Caco-2 (cell line): Measurements from ENCODE around the gene CACNG4. TPM values are rescaled to one million over a fixed set of nuclear protein-coding genes. Genes with fewer than 3 reads are reported as not detected.

ENCODE experiments used
- BruUV-seq: library from RNA; stranded (reverse); fragments of 400-500 nt; replicated peaks from 2 replicates; lab custom pipeline; 2021; lab: Mats Ljungman, UMichigan
- CTCF ChIA-PET: fragments of 300-600 bp; sonication (Branson Sonifier 250); formaldehyde crosslinking; loops from one replicate; lab custom pipeline; 2022; ENCODE audit warnings: antibody characterized with exemption; lab: Charles Lee
- POLR2A ChIA-PET: fragments of 300-600 bp; sonication (Branson Sonifier 250); formaldehyde crosslinking; loops from one replicate; lab custom pipeline; 2022; ENCODE audit warnings: antibody characterized with exemption; lab: Charles Lee
- DNase-seq, 2 experiments: peaks; one replicate each; pipeline versions ENCODE4 v3.0.0 to v3.0.0-alpha.2; 2020 to 2022
- H3K27me3 ChIP-seq: replicated peaks from 2 replicates; pipeline ENCODE4 v1.6.0; 2011; ENCODE audit warnings: low read length; ENCODE audit not compliant: control insufficient read depth, insufficient read depth
- H3K36me3 ChIP-seq: 2 replicates; pipeline ENCODE4 v1.5.1; 2011; ENCODE audit warnings: low read length; ENCODE audit not compliant: control insufficient read depth, insufficient read depth
- H3K4me1 ChIP-seq: fragments of 250-450 bp; sonication (Bioruptor Pico); 2 replicates; pipeline ENCODE4 v1.5.1; 2020; ENCODE audit warnings: mild to moderate bottlenecking
- H3K4me3 ChIP-seq: 2 replicates; pipeline ENCODE4 v1.5.1; 2011; ENCODE audit warnings: low read depth, mild to moderate bottlenecking, control low read depth, low read length
- H3K9me3 ChIP-seq: fragments of 250-450 bp; sonication (Bioruptor Pico); 2 replicates; pipeline ENCODE4 v1.5.1; 2020; ENCODE audit warnings: mild to moderate bottlenecking, moderate library complexity
- H3K27ac Mint-ChIP-seq: one replicate; pipeline ENCODE4 v1.8.0; 2022; ENCODE audit warnings: mixed read lengths; ENCODE audit not compliant: unreplicated experiment
- H3K27me3 Mint-ChIP-seq: one replicate; pipeline ENCODE4 v1.8.0; 2022; ENCODE audit warnings: mixed read lengths; ENCODE audit not compliant: insufficient read depth, unreplicated experiment
- H3K36me3 Mint-ChIP-seq: one replicate; pipeline ENCODE4 v1.8.0; 2022; ENCODE audit warnings: mild to moderate bottlenecking, mixed read lengths; ENCODE audit not compliant: insufficient read depth, unreplicated experiment
- H3K4me1 Mint-ChIP-seq: one replicate; pipeline ENCODE4 v1.8.0; 2022; ENCODE audit warnings: low read depth, mixed read lengths; ENCODE audit not compliant: unreplicated experiment
- H3K4me3 Mint-ChIP-seq: one replicate; pipeline ENCODE4 v1.8.0; 2022; ENCODE audit warnings: mild to moderate bottlenecking, moderate library complexity, mixed read lengths; ENCODE audit not compliant: unreplicated experiment
- H3K9me3 Mint-ChIP-seq: one replicate; pipeline ENCODE4 v1.8.0; 2022; ENCODE audit warnings: mixed read lengths; ENCODE audit not compliant: unreplicated experiment
- intact Hi-C: fragments of 100-400 bp; cut with micrococcal nuclease; formaldehyde crosslinking; loops from one replicate; pipeline ENCODE4 v1.10.0; 2022; ENCODE audit not compliant: unreplicated experiment
- total RNA-seq: library from RNA; stranded (reverse); gene quantifications from 2 replicates; pipeline ENCODE4 v1.2.3, GENCODE V29; 2022
- TF ChIP-seq, protein P1 (sequence below), 2 experiments: fragments of 200-600 bp in 1 of 2; IDR thresholded peaks; 1 replicate in 1 of 2; 2 replicates in 1 of 2; pipeline versions ENCODE4 v1.5.1 to v1.8.0; 2011 to 2022; ENCODE audit warnings: antibody characterized with exemption in 1 of 2, control low read depth in 1 of 2, inconsistent platforms in 1 of 2, low read depth in 1 of 2, low read length in 1 of 2, mild to moderate bottlenecking in 1 of 2, moderate library complexity in 1 of 2; ENCODE audit not compliant: insufficient read depth in 1 of 2, severe bottlenecking in 1 of 2, unreplicated experiment in 1 of 2

Gene CACNG4
- total RNA-seq, 1 experiment from 2014 or later, result 12.8 TPM

DNA sequence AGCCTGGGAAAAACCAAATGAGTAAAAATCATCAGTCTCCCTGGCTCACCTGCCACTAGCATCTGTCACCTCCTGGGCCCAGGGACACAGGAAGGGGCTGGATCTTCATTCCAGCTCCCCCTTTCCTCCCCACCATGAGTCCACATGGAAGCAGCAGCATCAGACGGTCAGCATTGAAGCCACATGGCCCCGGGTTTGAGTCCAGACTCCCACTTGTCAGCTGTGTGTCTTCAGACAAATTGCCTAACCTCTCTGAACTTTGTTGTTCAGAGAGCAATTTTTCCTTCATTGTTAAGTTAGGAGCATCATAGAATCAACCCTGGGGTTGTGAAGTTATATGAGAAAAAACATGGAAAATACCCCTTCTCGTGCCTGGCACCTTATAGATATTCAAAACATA lies 10.7 kb downstream of the CACNG4 start:
- no peak overlapping the region for H3K4me3 ChIP-seq
- Mint-ChIP-seq H3K4me1 (peaks cover 19% of the 10 kb centered on the region), H3K27me3 (no peaks in the 10 kb centered on the region), H3K36me3 (peaks cover 15% of the 10 kb centered on the region), H3K27ac (no peak overlapping the region), H3K9me3 (no peaks in the 10 kb centered on the region), H3K4me3 (no peak overlapping the region)
- CTCF ChIA-PET, result interaction anchor here (0.6 to 1.5 kb wide), 15 partner anchors 9 to 247 kb away, joined by 3 to 15 read pairs (median 4); no protein-coding TSS in a partner anchor
- H3K36me3 ChIP-seq, result no peaks in the 10 kb centered on the region
- DNase-seq, result no peak
- H3K9me3 ChIP-seq, result no peaks in the 10 kb centered on the region
- H3K4me1 ChIP-seq, result peaks cover 26% of the 10 kb centered on the region
- TF ChIP-seq, protein P1, sequence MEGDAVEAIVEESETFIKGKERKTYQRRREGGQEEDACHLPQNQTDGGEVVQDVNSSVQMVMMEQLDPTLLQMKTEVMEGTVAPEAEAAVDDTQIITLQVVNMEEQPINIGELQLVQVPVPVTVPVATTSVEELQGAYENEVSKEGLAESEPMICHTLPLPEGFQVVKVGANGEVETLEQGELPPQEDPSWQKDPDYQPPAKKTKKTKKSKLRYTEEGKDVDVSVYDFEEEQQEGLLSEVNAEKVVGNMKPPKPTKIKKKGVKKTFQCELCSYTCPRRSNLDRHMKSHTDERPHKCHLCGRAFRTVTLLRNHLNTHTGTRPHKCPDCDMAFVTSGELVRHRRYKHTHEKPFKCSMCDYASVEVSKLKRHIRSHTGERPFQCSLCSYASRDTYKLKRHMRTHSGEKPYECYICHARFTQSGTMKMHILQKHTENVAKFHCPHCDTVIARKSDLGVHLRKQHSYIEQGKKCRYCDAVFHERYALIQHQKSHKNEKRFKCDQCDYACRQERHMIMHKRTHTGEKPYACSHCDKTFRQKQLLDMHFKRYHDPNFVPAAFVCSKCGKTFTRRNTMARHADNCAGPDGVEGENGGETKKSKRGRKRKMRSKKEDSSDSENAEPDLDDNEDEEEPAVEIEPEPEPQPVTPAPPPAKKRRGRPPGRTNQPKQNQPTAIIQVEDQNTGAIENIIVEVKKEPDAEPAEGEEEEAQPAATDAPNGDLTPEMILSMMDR (IDR thresholded peaks at IDR 0.05; ENCODE audit: insufficient read depth in 1 of 2, low read depth in 1 of 2, low read length in 1 of 2, severe bottlenecking in 1 of 2, unreplicated experiment in 1 of 2), result no peak
- BruUV-seq, result no TSS peak
- H3K27me3 ChIP-seq, result no peaks in the 10 kb centered on the region
- intact Hi-C loops, result loop anchor here (1.0 kb wide), 3 partner anchors 60 to 260 kb away; no protein-coding TSS in a partner anchor
- POLR2A ChIA-PET, result no interaction called here

GRCh38 chr17:66975614-66976378 lies 11.3 kb downstream of the CACNG4 start:
- intact Hi-C loops, result loop anchor here (1.0 kb wide), 3 partner anchors 60 to 260 kb away; no protein-coding TSS in a partner anchor
- ChIA-PET POLR2A (no interaction called here), CTCF (interaction anchor here (0.6 to 1.5 kb wide), 16 partner anchors 9 to 248 kb away, joined by 3 to 15 read pairs (median 4); no protein-coding TSS in a partner anchor)
- Mint-ChIP-seq H3K27ac (no peak overlapping the region), H3K4me1 (peaks cover 13% of the 10 kb centered on the region), H3K4me3 (no peak overlapping the region), H3K9me3 (no peaks in the 10 kb centered on the region), H3K36me3 (peaks cover 15% of the 10 kb centered on the region), H3K27me3 (no peaks in the 10 kb centered on the region)
- no peaks in the 10 kb centered on the region for H3K36me3 ChIP-seq
- no peaks in the 10 kb centered on the region for H3K9me3 ChIP-seq
- DNase-seq, result peak; percentile 68 to 74
- no peak overlapping the region for H3K4me3 ChIP-seq
- peaks cover 26% of the 10 kb centered on the region for H3K4me1 ChIP-seq
- TF ChIP-seq, protein P1 (IDR thresholded peaks at IDR 0.05; ENCODE audit: insufficient read depth in 1 of 2, low read depth in 1 of 2, low read length in 1 of 2, severe bottlenecking in 1 of 2, unreplicated experiment in 1 of 2), result peak; percentile 42 to 63
- no peaks in the 10 kb centered on the region for H3K27me3 ChIP-seq
- BruUV-seq, result no TSS peak

- Histone ChIP-seq H3K36me3 (no peaks in the 10 kb centered on the region), H3K9me3 (no peaks in the 10 kb centered on the region), H3K4me1 (peaks cover 20% of the 10 kb centered on the region), H3K4me3 (no peak overlapping the region), H3K27me3 (no peaks in the 10 kb centered on the region)
- peaks cover 15% of the 10 kb centered on the region for H3K36me3 Mint-ChIP-seq
- peaks cover 8% of the 10 kb centered on the region for H3K4me1 Mint-ChIP-seq
- H3K4me3 Mint-ChIP-seq, result no peak overlapping the region
- no peak overlapping the region for H3K27ac Mint-ChIP-seq
- CTCF ChIA-PET, result interaction anchor here (1.5 kb wide), 1 partner anchor 59 kb away, joined by 11 read pairs; no protein-coding TSS in a partner anchor
- intact Hi-C loops, result no loop called here
- TF ChIP-seq, protein P1 (IDR thresholded peaks at IDR 0.05; ENCODE audit: insufficient read depth in 1 of 2, low read depth in 1 of 2, low read length in 1 of 2, severe bottlenecking in 1 of 2, unreplicated experiment in 1 of 2), result no peak
- no TSS peak for BruUV-seq
- POLR2A ChIA-PET, result no interaction called here
- H3K27me3 Mint-ChIP-seq, result no peaks in the 10 kb centered on the region
- no peak for DNase-seq
- no peaks in the 10 kb centered on the region for H3K9me3 Mint-ChIP-seq
These were observed 11.8 kb downstream of the CACNG4 start for GRCh38 chr17:66976379-66976663.
